Cardiac muscle cell (in vitro differentiated cells and primary cell): ENCODE results near the gene CST9. TPM values are rescaled to one million over a fixed set of nuclear protein-coding genes. Genes with fewer than 3 reads are reported as not detected.

Experiments used
- DNase-seq, 2 donors: peaks; one replicate each; pipeline versions ENCODE4 v3.0.0 to v3.0.0-alpha.2; 2010 to 2017; ENCODE audit warnings: low read depth in 1 of 2, low spot score in 1 of 2
- H3K27ac ChIP-seq: fragments of 200-600 bp; sonication (generic); 2 replicates; pipeline ENCODE4 v1.5.1; 2016
- H3K27me3 ChIP-seq: fragments of 200-600 bp; sonication (generic); 2 replicates; pipeline ENCODE4 v1.6.0; 2016; ENCODE audit warnings: control low read depth
- H3K36me3 ChIP-seq: fragments of 200-600 bp; sonication (generic); 2 replicates; pipeline ENCODE4 v1.5.1; 2016; ENCODE audit warnings: control low read depth
- H3K4me1 ChIP-seq: fragments of 200-600 bp; sonication (generic); 2 replicates; pipeline ENCODE4 v1.8.1; 2017; ENCODE audit warnings: low read depth, mild to moderate bottlenecking, mixed run types
- H3K4me3 ChIP-seq: fragments of 200-600 bp; sonication (generic); 2 replicates; pipeline ENCODE4 v1.5.1; 2016; ENCODE audit warnings: mild to moderate bottlenecking
- H3K9me3 ChIP-seq: fragments of 200-600 bp; sonication (generic); 2 replicates; pipeline ENCODE4 v1.5.1; 2017; ENCODE audit warnings: low read depth, mild to moderate bottlenecking, control low read depth
- polyA plus RNA-seq: library from polyadenylated mRNA; unstranded; fragments of >200 nt; fragmentation: Nextera tagmentation; extraction: Ambion mirVana; gene quantifications from 2 replicates; pipeline ENCODE4 v1.2.1, GENCODE V29; 2016
- total RNA-seq: library from RNA; depleted of rRNA; stranded (reverse); fragments of >200 nt; gene quantifications from 2 replicates; pipeline ENCODE4 v1.2.3, GENCODE V29; 2016
- TF ChIP-seq, protein P1 (sequence below): IDR thresholded peaks from 2 replicates; pipeline ENCODE4 v1.5.1; 2012; ENCODE audit warnings: low read depth, mild to moderate bottlenecking, low read length

The CST9 gene
- total and polyA plus RNA-seq, 2 experiments from 2014 or later, result not detected

DNA sequence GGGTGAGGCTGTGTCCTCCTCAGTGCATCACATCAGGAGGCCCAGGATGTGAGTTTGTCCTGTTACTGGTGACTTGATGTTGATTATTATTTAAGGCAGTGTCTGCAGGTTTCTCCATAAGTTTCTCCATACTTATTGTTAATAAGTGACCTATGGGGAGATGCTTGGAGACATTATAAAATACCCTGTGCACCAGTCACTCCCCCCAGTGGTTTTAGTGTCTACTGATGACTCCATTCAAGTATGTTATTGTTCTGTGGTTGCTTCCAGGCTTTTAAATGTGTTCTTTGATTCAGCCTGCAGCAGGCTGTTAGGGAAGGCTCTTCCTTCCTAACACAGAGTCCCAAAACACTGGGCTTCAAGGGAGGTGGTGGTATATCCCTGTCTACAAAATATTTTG is 46.7 kb upstream of the CST9 start:
- H3K27me3 ChIP-seq, result no peaks in the 10 kb centered on the region
- no peak for DNase-seq
- H3K4me3 ChIP-seq, result no peak overlapping the region
- TF ChIP-seq, protein P1, sequence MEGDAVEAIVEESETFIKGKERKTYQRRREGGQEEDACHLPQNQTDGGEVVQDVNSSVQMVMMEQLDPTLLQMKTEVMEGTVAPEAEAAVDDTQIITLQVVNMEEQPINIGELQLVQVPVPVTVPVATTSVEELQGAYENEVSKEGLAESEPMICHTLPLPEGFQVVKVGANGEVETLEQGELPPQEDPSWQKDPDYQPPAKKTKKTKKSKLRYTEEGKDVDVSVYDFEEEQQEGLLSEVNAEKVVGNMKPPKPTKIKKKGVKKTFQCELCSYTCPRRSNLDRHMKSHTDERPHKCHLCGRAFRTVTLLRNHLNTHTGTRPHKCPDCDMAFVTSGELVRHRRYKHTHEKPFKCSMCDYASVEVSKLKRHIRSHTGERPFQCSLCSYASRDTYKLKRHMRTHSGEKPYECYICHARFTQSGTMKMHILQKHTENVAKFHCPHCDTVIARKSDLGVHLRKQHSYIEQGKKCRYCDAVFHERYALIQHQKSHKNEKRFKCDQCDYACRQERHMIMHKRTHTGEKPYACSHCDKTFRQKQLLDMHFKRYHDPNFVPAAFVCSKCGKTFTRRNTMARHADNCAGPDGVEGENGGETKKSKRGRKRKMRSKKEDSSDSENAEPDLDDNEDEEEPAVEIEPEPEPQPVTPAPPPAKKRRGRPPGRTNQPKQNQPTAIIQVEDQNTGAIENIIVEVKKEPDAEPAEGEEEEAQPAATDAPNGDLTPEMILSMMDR, result no peak
- no peaks in the 10 kb centered on the region for H3K9me3 ChIP-seq
- H3K4me1 ChIP-seq, result no peaks in the 10 kb centered on the region
- no peak overlapping the region for H3K27ac ChIP-seq
- H3K36me3 ChIP-seq, result no peaks in the 10 kb centered on the region

DNA sequence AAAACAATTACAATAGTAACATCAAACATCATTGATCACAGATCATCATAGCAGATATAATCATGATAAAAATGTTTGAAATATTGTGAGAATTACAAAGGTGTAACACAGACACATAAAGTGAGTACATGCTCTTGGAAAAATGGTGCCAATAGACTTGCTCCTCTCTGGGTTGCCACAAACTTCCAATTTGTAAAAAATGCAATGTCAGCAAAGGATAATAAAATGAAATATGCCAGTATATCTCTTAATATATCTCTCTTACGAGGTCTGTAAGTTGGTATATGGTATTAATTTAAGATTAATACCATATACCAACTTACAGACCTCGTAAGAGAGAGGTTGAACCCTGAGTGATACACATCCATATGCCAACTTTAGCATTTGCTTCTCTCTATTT is 45.4 kb upstream of the CST9 start:
- no peaks in the 10 kb centered on the region for H3K4me1 ChIP-seq
- TF ChIP-seq, protein P1, result no peak
- H3K27ac ChIP-seq, result no peak overlapping the region
- no peaks in the 10 kb centered on the region for H3K9me3 ChIP-seq
- no peak overlapping the region for H3K4me3 ChIP-seq
- no peak for DNase-seq
- H3K36me3 ChIP-seq, result no peaks in the 10 kb centered on the region
- H3K27me3 ChIP-seq, result no peaks in the 10 kb centered on the region

DNA sequence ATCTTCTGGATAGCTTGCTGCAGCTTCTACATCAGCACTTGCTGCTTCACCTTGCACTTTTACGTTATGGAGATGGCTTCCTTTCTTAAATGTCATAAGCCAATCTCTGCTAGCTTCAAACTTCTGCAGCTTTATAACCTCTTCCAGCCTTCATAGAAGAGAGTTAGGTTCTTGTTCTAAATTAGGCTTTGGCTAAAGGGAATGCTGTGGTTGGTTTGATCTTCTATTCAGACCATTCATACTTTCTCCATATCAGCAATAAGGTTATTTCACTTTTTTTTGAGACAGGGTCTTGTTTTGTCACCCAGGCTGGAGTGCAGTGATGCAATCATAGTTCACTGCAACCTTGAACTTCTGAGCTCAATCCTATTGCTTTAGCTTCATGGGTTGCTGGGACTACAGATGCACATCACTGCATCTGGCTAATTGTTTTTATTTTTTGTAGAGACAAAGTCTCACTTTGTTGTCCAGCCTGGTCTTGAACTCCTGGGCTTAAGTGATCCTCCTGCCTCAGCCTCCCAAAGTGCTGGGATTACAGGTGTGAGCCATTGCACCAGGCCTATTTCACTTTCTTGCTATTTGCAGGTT is 44.2 kb upstream of the CST9 start:
- no peaks in the 10 kb centered on the region for H3K27me3 ChIP-seq
- no peak overlapping the region for H3K4me3 ChIP-seq
- DNase-seq, result no peak
- no peak overlapping the region for H3K27ac ChIP-seq
- H3K4me1 ChIP-seq, result no peaks in the 10 kb centered on the region
- H3K36me3 ChIP-seq, result no peaks in the 10 kb centered on the region
- no peaks in the 10 kb centered on the region for H3K9me3 ChIP-seq
- TF ChIP-seq, protein P1, result no peak

DNA sequence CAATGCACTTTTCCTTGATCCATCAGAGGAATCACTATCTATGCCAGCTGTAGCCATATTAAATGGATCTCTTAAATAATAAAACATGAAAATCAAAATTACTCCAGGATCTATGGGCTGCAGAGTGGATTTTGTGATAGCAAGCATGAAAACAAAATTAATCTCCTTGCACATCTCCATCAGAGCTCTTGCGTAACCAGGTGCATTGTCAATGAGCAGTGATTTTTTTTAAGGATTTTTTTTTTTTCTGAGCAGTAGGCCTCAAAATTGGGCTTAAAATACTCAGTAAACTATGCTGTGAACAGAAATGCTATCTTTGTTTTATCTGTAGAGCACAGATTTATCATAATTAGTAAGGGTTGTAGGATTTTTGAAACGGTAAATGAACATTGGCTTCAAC is 43.5 kb upstream of the CST9 start:
- TF ChIP-seq, protein P1, result no peak
- Histone ChIP-seq H3K4me3 (no peak overlapping the region), H3K36me3 (no peaks in the 10 kb centered on the region), H3K9me3 (no peaks in the 10 kb centered on the region), H3K4me1 (no peaks in the 10 kb centered on the region), H3K27me3 (no peaks in the 10 kb centered on the region), H3K27ac (no peak overlapping the region)
- no peak for DNase-seq

DNA sequence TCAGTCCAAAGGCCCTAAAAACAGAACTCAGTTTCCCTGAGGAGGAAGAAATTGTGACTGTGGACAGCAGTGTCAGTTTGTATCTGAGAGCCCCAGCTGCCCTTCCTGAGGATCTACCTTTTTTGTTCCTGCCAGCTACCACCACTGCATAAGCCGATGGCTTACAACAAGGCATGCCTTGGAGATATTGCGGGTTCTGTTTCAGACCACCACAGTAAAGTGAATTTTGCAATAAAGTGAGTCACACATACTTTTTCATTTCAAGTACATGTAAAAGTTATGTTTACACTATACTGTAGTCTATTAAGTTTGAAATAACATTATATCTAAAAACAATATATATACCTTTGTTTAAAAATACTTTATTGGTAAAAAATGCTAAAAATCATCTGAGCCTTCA is 41.6 kb upstream of the CST9 start:
- TF ChIP-seq, protein P1, result no peak
- Histone ChIP-seq H3K27me3 (no peaks in the 10 kb centered on the region), H3K9me3 (no peaks in the 10 kb centered on the region), H3K4me1 (no peaks in the 10 kb centered on the region), H3K36me3 (no peaks in the 10 kb centered on the region), H3K27ac (no peak overlapping the region), H3K4me3 (no peak overlapping the region)
- DNase-seq, result peak in 1 of 2 donors; percentile 52
